Loucy (cell line): Measurements from ENCODE around the gene AQP12A.

ENCODE experiments used
- CTCF ChIP-seq: fragments of 200-600 bp; sonication (generic); conservative IDR thresholded peaks from 2 replicates; pipeline ENCODE4 v1.5.1; 2014; ENCODE audit warnings: mild to moderate bottlenecking, antibody characterized with exemption, low read length
- EZH2phosphoT487 ChIP-seq: fragments of 200-600 bp; IDR thresholded peaks from 2 replicates; pipeline ENCODE4 v1.6.1; 2018; ENCODE audit warnings: antibody characterized with exemption, mild to moderate bottlenecking, moderate library complexity, borderline replicate concordance

- TF ChIP-seq CTCF, result no peak
- no peak for TF ChIP-seq EZH2phosphoT487
Observed at GRCh38 chr2:240644171-240644651, 47.5 kb upstream of the AQP12A start.
